Testis (tissue), 3 donors: ENCODE results near the gene FYN. TPM values are rescaled to one million over a fixed set of nuclear protein-coding genes. Genes with fewer than 3 reads are reported as not detected.

ENCODE experiments used
- DNase-seq: peaks from one replicate; pipeline ENCODE4 v3.0.0-alpha.2; 2019
- H3K27ac ChIP-seq, 2 donors: fragments of 200-600 bp; sonication (generic); one replicate each; pipeline ENCODE4 v1.5.1; 2019
- H3K27me3 ChIP-seq: fragments of 200-600 bp; sonication (generic); one replicate; pipeline ENCODE4 v1.5.1; 2019
- H3K36me3 ChIP-seq: fragments of 200-600 bp; sonication (generic); one replicate; pipeline ENCODE4 v1.5.1; 2017; ENCODE audit warnings: low read depth; ENCODE audit errors: missing control alignments
- H3K4me1 ChIP-seq: fragments of 200-600 bp; sonication (generic); one replicate; pipeline ENCODE4 v1.5.1; 2019
- H3K4me3 ChIP-seq, 2 donors: fragments of 200-600 bp; sonication (generic); one replicate each; pipeline ENCODE4 v1.5.1; 2017 to 2019
- H3K9me3 ChIP-seq: fragments of 200-600 bp; sonication (generic); one replicate; pipeline ENCODE4 v1.5.1; 2017
- POLR2A ChIP-seq: fragments of 450-650 bp; IDR thresholded peaks from one replicate; pipeline ENCODE4 v1.6.1; 2017; ENCODE audit warnings: antibody characterized with exemption, mild to moderate bottlenecking, moderate library complexity
- WGBS, 2 donors: methylation state at CpG; one replicate each; pipeline ENCODE4 v1.1.5; 2018; 5-methylcytosine and 5-hydroxymethylcytosine counted together
- intact Hi-C: fragments of 100-400 bp; cut with DNase I; formaldehyde crosslinking; loops from one replicate; pipeline ENCODE4 v1.15.1; 2023; ENCODE audit warnings: low total_unique reads
- polyA plus RNA-seq: library from polyadenylated mRNA; stranded (reverse); fragments of 350-450 nt; fragmentation: Illumina TruSeq; extraction: RNeasy Lipid Tissue Mini Kit (QIAGEN cat#74804); gene quantifications from one replicate; pipeline ENCODE4 v1.2.3, GENCODE V29; 2014; ENCODE audit warnings: low read depth, low replicate concordance; ENCODE audit not compliant: insufficient read depth
- total RNA-seq, 2 donors: library from RNA; depleted of rRNA; stranded (reverse); fragments of >200 nt; gene quantifications; one replicate each; pipeline ENCODE4 v1.2.3, GENCODE V29; 2016
- TF ChIP-seq, protein P1 (sequence below), 3 experiments: fragments of 450-650 bp in 2 of 3; fragments of 200-600 bp in 1 of 3; sonication (generic) in 1 of 3; IDR thresholded peaks; one replicate each; pipeline ENCODE4 v1.5.1; 2016 to 2019; ENCODE audit warnings: antibody characterized with exemption in 3 of 3, mild to moderate bottlenecking in 2 of 3, moderate library complexity in 1 of 3

The FYN gene
- total and polyA plus RNA-seq, 3 donors from 2014 or later: 74.0 to 145 (median 104) TPM

DNA sequence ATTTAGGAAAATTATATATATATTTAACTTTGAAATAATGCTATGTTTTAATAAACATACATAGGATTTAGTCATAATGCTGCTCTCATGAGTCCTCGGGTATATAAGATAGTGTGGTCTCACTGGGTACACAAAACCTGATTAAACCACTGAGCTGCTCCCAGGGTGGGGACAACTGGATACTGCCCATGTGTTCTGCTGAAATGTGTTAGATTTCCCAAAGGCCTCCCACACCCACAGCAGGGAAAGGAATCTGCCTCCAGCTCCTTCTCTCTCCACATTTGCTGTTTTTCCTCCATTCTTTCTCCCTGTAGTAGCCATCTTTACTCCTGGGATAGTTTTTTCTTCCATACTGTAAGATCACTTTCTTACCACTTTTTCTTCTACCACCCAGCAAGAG, 198.4 kb downstream of the FYN start:
- H3K9me3 ChIP-seq: no peaks in the 10 kb centered on the region
- intact Hi-C loops: no loop called here
- no peak overlapping the region for H3K27ac ChIP-seq
- TF ChIP-seq, protein P1, sequence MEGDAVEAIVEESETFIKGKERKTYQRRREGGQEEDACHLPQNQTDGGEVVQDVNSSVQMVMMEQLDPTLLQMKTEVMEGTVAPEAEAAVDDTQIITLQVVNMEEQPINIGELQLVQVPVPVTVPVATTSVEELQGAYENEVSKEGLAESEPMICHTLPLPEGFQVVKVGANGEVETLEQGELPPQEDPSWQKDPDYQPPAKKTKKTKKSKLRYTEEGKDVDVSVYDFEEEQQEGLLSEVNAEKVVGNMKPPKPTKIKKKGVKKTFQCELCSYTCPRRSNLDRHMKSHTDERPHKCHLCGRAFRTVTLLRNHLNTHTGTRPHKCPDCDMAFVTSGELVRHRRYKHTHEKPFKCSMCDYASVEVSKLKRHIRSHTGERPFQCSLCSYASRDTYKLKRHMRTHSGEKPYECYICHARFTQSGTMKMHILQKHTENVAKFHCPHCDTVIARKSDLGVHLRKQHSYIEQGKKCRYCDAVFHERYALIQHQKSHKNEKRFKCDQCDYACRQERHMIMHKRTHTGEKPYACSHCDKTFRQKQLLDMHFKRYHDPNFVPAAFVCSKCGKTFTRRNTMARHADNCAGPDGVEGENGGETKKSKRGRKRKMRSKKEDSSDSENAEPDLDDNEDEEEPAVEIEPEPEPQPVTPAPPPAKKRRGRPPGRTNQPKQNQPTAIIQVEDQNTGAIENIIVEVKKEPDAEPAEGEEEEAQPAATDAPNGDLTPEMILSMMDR (IDR thresholded peaks at IDR 0.05): no peak
- TF ChIP-seq POLR2A: no peak
- no peak overlapping the region for H3K4me3 ChIP-seq
- H3K36me3 ChIP-seq: no peaks in the 10 kb centered on the region
- WGBS, 2 donors: 60 to 76% methylated on average over 1 of the region's 1 CpG
- H3K27me3 ChIP-seq: no peaks in the 10 kb centered on the region
- no peak for DNase-seq
- H3K4me1 ChIP-seq: no peaks in the 10 kb centered on the region

DNA sequence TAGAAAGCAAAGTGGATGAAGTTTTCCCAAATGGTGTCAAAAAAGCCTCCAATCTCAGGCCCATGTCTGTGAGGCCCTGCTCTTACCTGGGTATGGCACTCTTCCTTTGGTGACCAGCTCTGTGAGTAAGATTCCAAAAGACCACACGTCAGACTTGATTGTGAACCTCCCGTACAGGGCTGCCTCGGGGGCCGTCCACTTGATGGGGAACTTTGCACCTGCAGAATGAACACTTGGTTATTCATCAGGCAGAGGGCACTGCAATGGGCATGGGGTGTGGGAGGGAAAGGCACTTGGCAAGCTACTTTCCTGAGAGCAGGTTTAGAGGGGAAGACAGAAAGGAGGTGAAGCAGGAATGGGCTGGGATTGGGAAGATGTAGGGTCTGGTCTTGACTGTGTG, 198.8 kb downstream of the FYN start:
- WGBS, 2 donors: 65 to 70% methylated on average over 4 of the region's 4 CpGs
- TF ChIP-seq, protein P1 (IDR thresholded peaks at IDR 0.05): no peak
- TF ChIP-seq POLR2A: no peak

DNA sequence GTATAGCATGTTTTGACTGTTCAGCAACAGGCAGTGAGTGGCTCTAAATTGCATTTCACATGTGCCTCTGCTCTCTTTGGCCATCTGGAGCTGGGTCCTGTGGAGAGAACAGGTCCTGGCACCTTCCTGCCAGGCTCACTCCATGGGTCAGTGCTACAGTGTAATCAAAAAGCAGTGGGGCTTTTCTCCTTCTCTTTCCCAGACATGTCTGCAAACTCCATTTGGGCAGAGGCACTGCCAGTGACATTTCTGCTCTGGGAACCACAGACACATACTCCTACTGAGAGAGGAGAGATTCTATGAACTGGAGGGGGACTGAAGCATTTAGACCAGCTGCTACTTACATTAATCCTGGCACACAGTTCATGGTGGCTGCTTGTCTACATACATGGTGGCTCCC, 199.3 kb downstream of the FYN start:
- intact Hi-C loops: no loop called here
- Histone ChIP-seq H3K4me1 (no peaks in the 10 kb centered on the region), H3K9me3 (no peaks in the 10 kb centered on the region), H3K36me3 (no peaks in the 10 kb centered on the region), H3K27me3 (no peaks in the 10 kb centered on the region), H3K27ac (no peak overlapping the region), H3K4me3 (no peak overlapping the region)
- TF ChIP-seq POLR2A: no peak
- TF ChIP-seq, protein P1 (IDR thresholded peaks at IDR 0.05): no peak
- DNase-seq: no peak

More for the DNA sequence above, 198.8 kb downstream of the FYN start:
- H3K27me3 ChIP-seq: no peaks in the 10 kb centered on the region
- no peak overlapping the region for H3K4me3 ChIP-seq
- no peaks in the 10 kb centered on the region for H3K36me3 ChIP-seq
- DNase-seq: no peak
- H3K9me3 ChIP-seq: no peaks in the 10 kb centered on the region
- no peaks in the 10 kb centered on the region for H3K4me1 ChIP-seq
- no peak overlapping the region for H3K27ac ChIP-seq
- intact Hi-C loops: no loop called here

DNA sequence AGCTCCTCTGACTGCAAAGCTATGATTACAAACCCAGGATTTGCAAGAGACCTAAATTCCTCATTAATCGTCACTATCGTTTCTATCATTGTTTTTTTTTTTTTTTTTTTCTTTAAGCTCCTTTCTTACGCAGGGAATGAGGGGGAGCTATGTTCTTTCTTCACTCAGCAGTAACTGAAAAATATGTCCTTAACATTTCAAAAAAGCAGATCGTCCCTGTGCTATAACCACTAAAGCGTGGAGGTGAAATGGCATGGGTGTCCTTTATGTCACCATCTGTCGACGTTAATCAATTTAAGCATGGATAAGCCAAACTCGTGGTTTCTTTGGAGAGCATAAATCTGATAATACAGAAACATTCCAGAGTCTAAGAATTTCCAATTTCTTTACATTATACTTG, 199.7 kb downstream of the FYN start:
- intact Hi-C loops: no loop called here

More for the DNA sequence above, 199.7 kb downstream of the FYN start:
- H3K36me3 ChIP-seq: no peaks in the 10 kb centered on the region
- no peak for TF ChIP-seq POLR2A
- TF ChIP-seq, protein P1 (IDR thresholded peaks at IDR 0.05): no peak
- no peak overlapping the region for H3K4me3 ChIP-seq
- DNase-seq: no peak
- WGBS, 2 donors: 78 to 83% methylated on average over 8 of the region's 8 CpGs
- no peaks in the 10 kb centered on the region for H3K9me3 ChIP-seq
- no peaks in the 10 kb centered on the region for H3K27me3 ChIP-seq
- no peak overlapping the region for H3K27ac ChIP-seq
- H3K4me1 ChIP-seq: no peaks in the 10 kb centered on the region
